A673 (cell line): ENCODE data around the gene UBE4B. TPM values are rescaled to one million over a fixed set of nuclear protein-coding genes. Genes with fewer than 3 reads are reported as not detected.

ENCODE experiments used
- BruUV-seq: library from RNA; stranded (reverse); fragments of 400-500 nt; replicated peaks from 2 replicates; lab custom pipeline; 2021; lab: Mats Ljungman, UMichigan
- CTCF ChIA-PET: fragments of 300-600 bp; sonication (Branson Sonifier 250); formaldehyde crosslinking; loops from one replicate; lab custom pipeline; 2022; ENCODE audit warnings: antibody characterized with exemption; lab: Charles Lee
- POLR2A ChIA-PET: fragments of 300-600 bp; sonication (Branson Sonifier 250); formaldehyde crosslinking; loops from one replicate; lab custom pipeline; 2022; ENCODE audit warnings: antibody characterized with exemption; ENCODE audit not compliant: low non-redundant PET; lab: Charles Lee
- DNase-seq: peaks from one replicate; pipeline ENCODE4 v3.0.0-alpha.2; 2015; ENCODE audit warnings: low spot score
- H3K27ac ChIP-seq: fragments of 200-600 bp; sonication (generic); 2 replicates; pipeline ENCODE4 v1.5.1; 2016; ENCODE audit warnings: mixed run types, low read depth, mild to moderate bottlenecking, mixed read lengths, antibody characterized with exemption, low read length; ENCODE audit not compliant: poor library complexity, severe bottlenecking
- H3K27me3 ChIP-seq: fragments of 200-600 bp; sonication (generic); replicated peaks from 2 replicates; pipeline ENCODE4 v1.6.1; 2017; ENCODE audit warnings: mixed run types, low read depth, mild to moderate bottlenecking, mixed read lengths, antibody characterized with exemption, low read length; ENCODE audit not compliant: insufficient read depth, poor library complexity
- H3K36me3 ChIP-seq: fragments of 200-600 bp; sonication (generic); 2 replicates; pipeline ENCODE4 v1.6.1; 2016; ENCODE audit warnings: mixed run types, mild to moderate bottlenecking, mixed read lengths, antibody characterized with exemption, low read length; ENCODE audit not compliant: insufficient read depth, poor library complexity, severe bottlenecking
- H3K4me1 ChIP-seq: fragments of 200-600 bp; sonication (generic); 2 replicates; pipeline ENCODE4 v1.6.1; 2017; ENCODE audit warnings: mixed run types, mild to moderate bottlenecking, mixed read lengths, antibody characterized with exemption, low read length; ENCODE audit not compliant: insufficient read depth, poor library complexity, severe bottlenecking
- H3K4me3 ChIP-seq: fragments of 200-600 bp; sonication (generic); 2 replicates; pipeline ENCODE4 v1.5.1; 2016; ENCODE audit warnings: low read depth, mixed run types, mild to moderate bottlenecking, mixed read lengths, low read length; ENCODE audit not compliant: poor library complexity, severe bottlenecking
- H3K9me3 ChIP-seq: fragments of 200-600 bp; sonication (generic); 2 replicates; pipeline ENCODE4 v1.6.1; 2016; ENCODE audit warnings: mixed run types, low read depth, mild to moderate bottlenecking, mixed read lengths, antibody characterized with exemption, low read length; ENCODE audit not compliant: poor library complexity, severe bottlenecking
- CTCF ChIP-seq: fragments of 300-800, 200-600 bp; sonication (generic); conservative IDR thresholded peaks from 2 replicates; pipeline ENCODE4 v1.5.1; 2017; ENCODE audit warnings: low read depth, mild to moderate bottlenecking, antibody characterized with exemption, low read length, moderate library complexity, mixed read lengths
- EZH2 ChIP-seq: fragments of 200-600 bp; sonication (generic); IDR thresholded peaks from 2 replicates; pipeline ENCODE4 v1.6.1; 2017; ENCODE audit warnings: borderline replicate concordance, low read depth, mild to moderate bottlenecking, mixed read lengths, antibody characterized with exemption, low read length; ENCODE audit not compliant: poor library complexity, severe bottlenecking
- intact Hi-C: fragments of 100-400 bp; cut with micrococcal nuclease; formaldehyde crosslinking; loops from one replicate; pipeline ENCODE4 v1.10.0; 2022; ENCODE audit not compliant: unreplicated experiment
- total RNA-seq: library from RNA; stranded (reverse); gene quantifications from 2 replicates; pipeline ENCODE4 v1.2.3, GENCODE V29; 2021

Gene UBE4B
- total RNA-seq, 1 experiment from 2014 or later = 58.0 TPM

GRCh38 chr1:10061276-10061675 is 28.5 kb downstream of the UBE4B start:
- DNase-seq = no peak
- no peaks in the 10 kb centered on the region for H3K36me3 ChIP-seq
- TF ChIP-seq EZH2 = no peak
- TF ChIP-seq CTCF = no peak
- CTCF ChIA-PET = no interaction called here
- intact Hi-C loops = no loop called here
- H3K4me1 ChIP-seq = peaks cover 15% of the 10 kb centered on the region
- no peaks in the 10 kb centered on the region for H3K9me3 ChIP-seq
- no peak overlapping the region for H3K27ac ChIP-seq
- POLR2A ChIA-PET = no interaction called here
- no peak overlapping the region for H3K4me3 ChIP-seq
- no TSS peak for BruUV-seq
- no peaks in the 10 kb centered on the region for H3K27me3 ChIP-seq

DNA sequence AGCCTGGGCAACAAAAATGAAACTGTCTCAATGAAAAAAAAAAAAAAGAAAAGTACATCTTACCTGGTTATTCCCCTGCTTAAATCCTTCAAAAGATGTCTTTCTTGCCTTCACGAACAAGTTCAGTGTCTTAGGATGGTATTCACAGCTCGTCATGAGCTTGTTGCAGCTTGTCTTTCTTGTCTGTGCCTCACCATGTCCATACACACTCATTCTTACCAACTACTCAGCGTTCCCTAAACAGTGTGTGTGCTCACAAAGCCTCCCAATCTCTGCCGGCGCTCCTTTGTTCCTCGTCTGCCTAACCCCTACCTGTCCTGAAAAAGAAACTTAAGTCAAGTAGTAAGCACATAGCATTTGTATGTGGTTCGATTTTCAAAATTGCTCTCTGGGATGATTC is 31.1 kb downstream of the UBE4B start:
- Histone ChIP-seq H3K36me3 (no peaks in the 10 kb centered on the region), H3K27me3 (no peaks in the 10 kb centered on the region), H3K4me1 (peaks cover 12% of the 10 kb centered on the region), H3K9me3 (no peaks in the 10 kb centered on the region), H3K4me3 (no peak overlapping the region), H3K27ac (no peak overlapping the region)
- intact Hi-C loops = no loop called here
- BruUV-seq = no TSS peak
- TF ChIP-seq CTCF (no peak), EZH2 (no peak)
- POLR2A ChIA-PET = no interaction called here
- no peak for DNase-seq
- CTCF ChIA-PET = no interaction called here

GRCh38 chr1:10064416-10065343 is 31.9 kb downstream of the UBE4B start:
- Histone ChIP-seq H3K36me3 (no peaks in the 10 kb centered on the region), H3K4me3 (no peak overlapping the region), H3K9me3 (no peaks in the 10 kb centered on the region), H3K27ac (no peak overlapping the region), H3K27me3 (no peaks in the 10 kb centered on the region), H3K4me1 (peaks cover 12% of the 10 kb centered on the region)
- intact Hi-C loops = no loop called here
- POLR2A ChIA-PET = no interaction called here
- TF ChIP-seq EZH2 = no peak
- no peak for TF ChIP-seq CTCF
- no TSS peak for BruUV-seq
- DNase-seq = no peak
- CTCF ChIA-PET = no interaction called here
